ENCODE results near the gene RNF2. TPM values are rescaled to one million over a fixed set of nuclear protein-coding genes. Genes with fewer than 3 reads are reported as not detected.

Gene RNF2
- total RNA-seq, 2 experiments from 2014 or later: 7.4 to 9.0 TPM

- Mint-ChIP-seq H3K27me3 (no peaks in the 10 kb centered on the region), H3K4me1 (ENCODE audit: low read depth) (no peaks in the 10 kb centered on the region), H3K4me3 (no peak overlapping the region), H3K36me3 (ENCODE audit: low read depth) (peaks cover 10% of the 10 kb centered on the region), H3K9me3 (peaks cover 12% of the 10 kb centered on the region), H3K27ac (no peak overlapping the region)
- ChIA-PET POLR2A (no interaction called here), CTCF (no interaction called here)
- Histone ChIP-seq H3K9me3 (ENCODE audit: control insufficient read depth in 1 of 2, insufficient read depth in 1 of 2, low read length in 2 of 2) (peaks cover 16 to 19% of the 10 kb centered on the region in 2 experiments), H3K27me3 (ENCODE audit: control insufficient read depth in 1 of 2, insufficient read depth in 2 of 2, low read length in 2 of 2) (no peaks in the 10 kb centered on the region), H3K36me3 (ENCODE audit: insufficient read depth, low read length) (no peaks in the 10 kb centered on the region), H3K4me3 (ENCODE audit: low read length) (no peak overlapping the region), H3K27ac (ENCODE audit: low read depth in 1 of 2, low read length in 2 of 2) (no peak overlapping the region), H3K4me1 (ENCODE audit: insufficient read depth, low read length) (no peaks in the 10 kb centered on the region)
- no peak for DNase-seq
- no peak for ATAC-seq (ENCODE audit: poor library complexity)
- intact Hi-C loops (cut with DNase I, micrococcal nuclease): no loop called here
- no peak for TF ChIP-seq CTCF (IDR thresholded peaks at IDR 0.05)
Observed at GRCh38 chr1:185111873-185112272, 66.5 kb downstream of the RNF2 start.

DNA sequence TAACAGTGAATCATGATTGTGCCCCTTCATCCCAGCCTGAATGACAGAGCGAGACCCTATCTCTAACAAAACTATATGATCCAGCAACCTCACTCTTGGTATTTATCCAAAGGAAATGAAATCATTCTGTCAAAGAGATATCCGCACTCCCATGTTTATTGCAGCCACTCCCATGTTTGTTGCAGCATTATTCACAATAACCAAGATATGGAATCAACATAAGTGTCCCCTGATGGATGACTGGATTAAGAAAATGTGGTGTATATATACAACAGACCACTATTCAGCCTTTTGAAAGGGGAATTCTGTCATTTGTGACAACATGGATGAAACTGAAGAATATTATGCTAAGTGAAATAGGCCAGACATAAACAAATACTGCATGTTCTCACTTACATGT, 67.0 kb downstream of the RNF2 start:
- POLR2A ChIA-PET: no interaction called here
- Histone ChIP-seq H3K27ac (ENCODE audit: low read depth in 1 of 2, low read length in 2 of 2) (no peak overlapping the region), H3K36me3 (ENCODE audit: insufficient read depth, low read length) (no peaks in the 10 kb centered on the region), H3K27me3 (ENCODE audit: control insufficient read depth in 1 of 2, insufficient read depth in 2 of 2, low read length in 2 of 2) (no peaks in the 10 kb centered on the region), H3K4me3 (ENCODE audit: low read length) (no peak overlapping the region), H3K4me1 (ENCODE audit: insufficient read depth, low read length) (no peaks in the 10 kb centered on the region), H3K9me3 (ENCODE audit: control insufficient read depth in 1 of 2, insufficient read depth in 1 of 2, low read length in 2 of 2) (peaks cover 13 to 19% of the 10 kb centered on the region in 2 experiments)
- CTCF ChIA-PET: no interaction called here
- H3K4me1 Mint-ChIP-seq (ENCODE audit: low read depth): no peaks in the 10 kb centered on the region
- no peak for TF ChIP-seq CTCF (IDR thresholded peaks at IDR 0.05)
- intact Hi-C loops (cut with DNase I, micrococcal nuclease): no loop called here
- H3K27me3 Mint-ChIP-seq: no peaks in the 10 kb centered on the region
- no peak for ATAC-seq (ENCODE audit: poor library complexity)
- no peak overlapping the region for H3K27ac Mint-ChIP-seq
- no peak for DNase-seq
- H3K36me3 Mint-ChIP-seq (ENCODE audit: low read depth): peaks cover 15% of the 10 kb centered on the region
- H3K4me3 Mint-ChIP-seq: no peak overlapping the region
- peaks cover 12% of the 10 kb centered on the region for H3K9me3 Mint-ChIP-seq

GRCh38 chr1:185129708-185130107, 84.3 kb downstream of the RNF2 start:
- no peak for ATAC-seq (ENCODE audit: poor library complexity)
- peaks cover 65% of the 10 kb centered on the region for H3K36me3 ChIP-seq (ENCODE audit: insufficient read depth, low read length)
- Mint-ChIP-seq H3K4me3 (no peak overlapping the region), H3K4me1 (ENCODE audit: low read depth) (no peaks in the 10 kb centered on the region), H3K27ac (no peak overlapping the region), H3K9me3 (peaks cover 5% of the 10 kb centered on the region), H3K36me3 (ENCODE audit: low read depth) (peaks cover 88% of the 10 kb centered on the region), H3K27me3 (no peaks in the 10 kb centered on the region)
- intact Hi-C loops (cut with DNase I, micrococcal nuclease): no loop called here
- no peak overlapping the region for H3K4me3 ChIP-seq (ENCODE audit: low read length)
- no peak overlapping the region for H3K27ac ChIP-seq (ENCODE audit: low read depth in 1 of 2, low read length in 2 of 2)
- H3K27me3 ChIP-seq (ENCODE audit: control insufficient read depth in 1 of 2, insufficient read depth in 2 of 2, low read length in 2 of 2): no peaks in the 10 kb centered on the region
- DNase-seq: no peak
- ChIA-PET CTCF (no interaction called here), POLR2A (no interaction called here)
- H3K4me1 ChIP-seq (ENCODE audit: insufficient read depth, low read length): no peaks in the 10 kb centered on the region
- no peak for TF ChIP-seq CTCF (IDR thresholded peaks at IDR 0.05)
- H3K9me3 ChIP-seq (ENCODE audit: control insufficient read depth in 1 of 2, insufficient read depth in 1 of 2, low read length in 2 of 2): no peaks in the 10 kb centered on the region

Data from CD4-positive, alpha-beta T cell (primary cell).